H1 (cell line): ENCODE data around the gene RGS9BP. TPM values are rescaled to one million over a fixed set of nuclear protein-coding genes. Genes with fewer than 3 reads are reported as not detected.

ENCODE experiments used
- BACH1 ChIP-seq: IDR thresholded peaks from 2 replicates; pipeline ENCODE4 v1.6.1; 2012; ENCODE audit warnings: low read length, improper control_type of control experiment
- SP4 ChIP-seq: IDR thresholded peaks from 2 replicates; pipeline ENCODE4 v1.6.1; 2012; ENCODE audit warnings: low read length, inconsistent platforms
- TCF12 ChIP-seq: IDR thresholded peaks from 2 replicates; pipeline ENCODE4 v1.6.1; 2011; ENCODE audit warnings: low read depth, mild to moderate bottlenecking, low read length
- polyA plus RNA-seq, 7 experiments: library from polyadenylated mRNA; depleted of rRNA in 3 of 7; stranded (reverse) in 5 of 7; unstranded in 2 of 7; fragments of >200 nt in 5 of 7; fragments of 200-250 nt in 2 of 7; gene quantifications; 1 replicate in 5 of 7; 2 replicates in 1 of 7; 4 replicates in 1 of 7; pipeline versions ENCODE4 v1.2.1 to v1.2.3, GENCODE V29; 2011 to 2013; ENCODE audit warnings: missing spikeins in 2 of 7, mixed read lengths in 2 of 7
- total RNA-seq: library from RNA; stranded (reverse); fragmentation: NEBNext Ultra II Directional; extraction: Animal tissue kit (Norgen Biotek cat#: 25700); gene quantifications from 2 replicates; pipeline ENCODE4 v1.2.1, GENCODE V29; 2021
- TF ChIP-seq, protein P1 (sequence below): IDR thresholded peaks from 2 replicates; pipeline ENCODE4 v1.6.1; 2011; ENCODE audit warnings: low read depth, mild to moderate bottlenecking, low read length; ENCODE audit not compliant: insufficient read depth

Gene RGS9BP
- total and polyA plus RNA-seq, 2 of the 8 experiments (the other 6 are each of a cell fraction or from before 2014, with no cell fraction given) = 0.11 to 0.26 TPM

DNA sequence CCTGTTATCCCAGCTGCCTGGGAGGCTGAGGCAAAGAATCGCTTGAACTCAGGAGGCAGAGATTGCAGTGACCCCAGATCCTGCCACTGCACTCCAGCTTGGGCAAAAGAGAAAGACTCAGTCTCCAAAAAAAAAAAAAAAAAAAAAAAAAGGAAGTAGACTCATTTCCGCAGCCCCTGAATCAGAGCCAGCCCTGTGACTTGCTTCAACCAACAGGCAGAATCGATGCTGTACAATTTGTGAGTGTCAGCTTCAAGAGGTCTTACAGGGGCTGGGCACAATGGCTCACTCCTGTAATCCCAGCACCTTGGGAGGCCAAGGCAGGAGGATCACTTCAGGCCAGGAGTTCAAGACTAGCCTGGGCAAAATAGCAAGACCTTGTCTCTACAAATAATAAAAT is 13.5 kb upstream of the RGS9BP start (continued):
- TF ChIP-seq, protein P1, sequence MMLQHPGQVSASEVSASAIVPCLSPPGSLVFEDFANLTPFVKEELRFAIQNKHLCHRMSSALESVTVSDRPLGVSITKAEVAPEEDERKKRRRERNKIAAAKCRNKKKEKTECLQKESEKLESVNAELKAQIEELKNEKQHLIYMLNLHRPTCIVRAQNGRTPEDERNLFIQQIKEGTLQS = no peak
- no peak for TF ChIP-seq SP4
- TF ChIP-seq BACH1 = no peak
- no peak for TF ChIP-seq TCF12
